NCI-H2196 treated with DMSO at 0.1 percent for 48 hours (cell line): ENCODE data around the gene ARL15.

Source experiments
- DNase-seq: peaks from one replicate; lab custom pipeline; 2025; ENCODE audit not compliant: unreplicated experiment; lab: John Stamatoyannopoulos, UW

Gene ARL15

GRCh38 chr5:54315736-54316528 lies 5.6 kb upstream of the ARL15 start:
- no peak for DNase-seq

- DNase-seq, result no peak
Measured at GRCh38 chr5:54313311-54314270, 3.2 kb upstream of the ARL15 start.

- DNase-seq, result no peak
Measured at GRCh38 chr5:54312499-54312898, 2.1 kb upstream of the ARL15 start.

- no peak for DNase-seq
Measured at GRCh38 chr5:54311176-54311677, 854 bp upstream of the ARL15 start.

- DNase-seq, result no peak
Measured at GRCh38 chr5:54309691-54310432, 511 bp downstream of the ARL15 start.

GRCh38 chr5:54309276-54309675 lies 1.1 kb downstream of the ARL15 start:
- DNase-seq, result no peak

- no peak for DNase-seq
Measured at GRCh38 chr5:54307583-54307982, 2.8 kb downstream of the ARL15 start.

- no peak for DNase-seq
Measured at GRCh38 chr5:54306893-54307292, 3.5 kb downstream of the ARL15 start.

GRCh38 chr5:54305737-54306136 lies 4.6 kb downstream of the ARL15 start:
- DNase-seq, result no peak

- no peak for DNase-seq
Measured at GRCh38 chr5:54304040-54304439, 6.3 kb downstream of the ARL15 start.

GRCh38 chr5:54302267-54302687 lies 8.1 kb downstream of the ARL15 start:
- no peak for DNase-seq

- DNase-seq, result no peak
Measured at GRCh38 chr5:54301849-54302248, 8.5 kb downstream of the ARL15 start.

GRCh38 chr5:54301220-54301619 lies 9.2 kb downstream of the ARL15 start:
- no peak for DNase-seq

GRCh38 chr5:54298947-54299346 lies 11.4 kb downstream of the ARL15 start:
- DNase-seq, result no peak

GRCh38 chr5:54296386-54296785 lies 14.0 kb downstream of the ARL15 start:
- peak; percentile 27 for DNase-seq

GRCh38 chr5:54295651-54296276 lies 14.6 kb downstream of the ARL15 start:
- no peak for DNase-seq

GRCh38 chr5:54294097-54294667 lies 16.2 kb downstream of the ARL15 start:
- DNase-seq, result no peak

- DNase-seq, result no peak
Measured at GRCh38 chr5:54292866-54293265, 17.5 kb downstream of the ARL15 start.

- DNase-seq, result no peak
Measured at GRCh38 chr5:54291498-54291897, 18.9 kb downstream of the ARL15 start.

- DNase-seq, result no peak
Measured at GRCh38 chr5:54289769-54290168, 20.6 kb downstream of the ARL15 start.
